ENCODE measurements around the gene HNRNPA1L2.

DNA sequence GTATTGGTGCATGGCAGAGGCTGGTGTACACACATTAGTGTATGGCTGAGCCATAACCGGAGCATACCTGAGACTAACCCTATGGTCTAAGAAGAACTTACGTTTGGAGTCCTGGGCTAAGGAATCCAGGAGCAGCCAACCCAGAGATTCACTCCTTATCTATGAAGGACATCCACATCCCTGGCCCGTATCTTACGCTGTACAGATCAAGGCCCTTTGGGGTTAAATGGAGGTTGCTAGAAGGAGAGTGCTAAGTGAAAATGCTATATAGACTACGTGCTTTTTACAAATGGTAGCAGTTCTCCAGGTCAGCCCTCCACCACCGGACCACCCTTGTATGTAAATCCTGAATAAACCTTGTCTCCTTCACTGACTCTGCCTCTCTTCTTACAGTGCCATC lies 8.5 kb downstream of the HNRNPA1L2 start:
- TF ChIP-seq GABPA (IDR thresholded peaks at IDR 0.05; ENCODE audit: low read depth) (no peak), POLR2AphosphoS5 (IDR thresholded peaks at IDR 0.05; ENCODE audit: low read depth) (no peak)
- TF ChIP-seq, protein P1, sequence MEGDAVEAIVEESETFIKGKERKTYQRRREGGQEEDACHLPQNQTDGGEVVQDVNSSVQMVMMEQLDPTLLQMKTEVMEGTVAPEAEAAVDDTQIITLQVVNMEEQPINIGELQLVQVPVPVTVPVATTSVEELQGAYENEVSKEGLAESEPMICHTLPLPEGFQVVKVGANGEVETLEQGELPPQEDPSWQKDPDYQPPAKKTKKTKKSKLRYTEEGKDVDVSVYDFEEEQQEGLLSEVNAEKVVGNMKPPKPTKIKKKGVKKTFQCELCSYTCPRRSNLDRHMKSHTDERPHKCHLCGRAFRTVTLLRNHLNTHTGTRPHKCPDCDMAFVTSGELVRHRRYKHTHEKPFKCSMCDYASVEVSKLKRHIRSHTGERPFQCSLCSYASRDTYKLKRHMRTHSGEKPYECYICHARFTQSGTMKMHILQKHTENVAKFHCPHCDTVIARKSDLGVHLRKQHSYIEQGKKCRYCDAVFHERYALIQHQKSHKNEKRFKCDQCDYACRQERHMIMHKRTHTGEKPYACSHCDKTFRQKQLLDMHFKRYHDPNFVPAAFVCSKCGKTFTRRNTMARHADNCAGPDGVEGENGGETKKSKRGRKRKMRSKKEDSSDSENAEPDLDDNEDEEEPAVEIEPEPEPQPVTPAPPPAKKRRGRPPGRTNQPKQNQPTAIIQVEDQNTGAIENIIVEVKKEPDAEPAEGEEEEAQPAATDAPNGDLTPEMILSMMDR (IDR thresholded peaks at IDR 0.05; ENCODE audit: insufficient read depth, low read length) = no peak
